ENCODE measurements around the gene RFC4. TPM values are rescaled to one million over a fixed set of nuclear protein-coding genes. Genes with fewer than 3 reads are reported as not detected.

Gene RFC4
- total RNA-seq, 2 donors from 2014 or later: 13.4 to 40.4 TPM

GRCh38 chr3:186788482-186789370 is 17.6 kb downstream of the RFC4 start:
- no peak overlapping the region for H3K9ac ChIP-seq (ENCODE audit: low read depth in 2 of 2, low read length in 2 of 2)
- H3K9me3 ChIP-seq: no peaks in the 10 kb centered on the region
- H3K27ac ChIP-seq: no peak overlapping the region
- H3K4me1 ChIP-seq: peaks cover 5% of the 10 kb centered on the region
- H3K36me3 ChIP-seq: peaks cover 33% of the 10 kb centered on the region
- no peak overlapping the region for H3K4me3 ChIP-seq
- H3K27me3 ChIP-seq: no peaks in the 10 kb centered on the region
- TF ChIP-seq CTCF (IDR thresholded peaks at IDR 0.05): no peak
- DNase-seq: no peak
- intact Hi-C loops (cut with DNase I): no loop called here

- no peaks in the 10 kb centered on the region for H3K27me3 ChIP-seq
- H3K9ac ChIP-seq (ENCODE audit: low read depth in 2 of 2, low read length in 2 of 2): no peak overlapping the region
- no peak for TF ChIP-seq CTCF (IDR thresholded peaks at IDR 0.05)
- peaks cover 33% of the 10 kb centered on the region for H3K36me3 ChIP-seq
- no peak for DNase-seq
- H3K27ac ChIP-seq: no peak overlapping the region
- H3K9me3 ChIP-seq: no peaks in the 10 kb centered on the region
- no peak overlapping the region for H3K4me3 ChIP-seq
- peaks cover 5% of the 10 kb centered on the region for H3K4me1 ChIP-seq
- intact Hi-C loops (cut with DNase I): no loop called here
These were observed 18.4 kb downstream of the RFC4 start for GRCh38 chr3:186787642-186788481.

GRCh38 chr3:186786922-186787321 is 19.4 kb downstream of the RFC4 start:
- Histone ChIP-seq H3K36me3 (peaks cover 33% of the 10 kb centered on the region), H3K27me3 (no peaks in the 10 kb centered on the region), H3K4me3 (peak overlapping the region; percentile 77), H3K9ac (ENCODE audit: low read depth in 2 of 2, low read length in 2 of 2) (no peak overlapping the region), H3K27ac (no peak overlapping the region), H3K4me1 (peaks cover 5% of the 10 kb centered on the region), H3K9me3 (no peaks in the 10 kb centered on the region)
- DNase-seq: no peak
- no peak for TF ChIP-seq CTCF (IDR thresholded peaks at IDR 0.05)
- intact Hi-C loops (cut with DNase I): no loop called here

DNA sequence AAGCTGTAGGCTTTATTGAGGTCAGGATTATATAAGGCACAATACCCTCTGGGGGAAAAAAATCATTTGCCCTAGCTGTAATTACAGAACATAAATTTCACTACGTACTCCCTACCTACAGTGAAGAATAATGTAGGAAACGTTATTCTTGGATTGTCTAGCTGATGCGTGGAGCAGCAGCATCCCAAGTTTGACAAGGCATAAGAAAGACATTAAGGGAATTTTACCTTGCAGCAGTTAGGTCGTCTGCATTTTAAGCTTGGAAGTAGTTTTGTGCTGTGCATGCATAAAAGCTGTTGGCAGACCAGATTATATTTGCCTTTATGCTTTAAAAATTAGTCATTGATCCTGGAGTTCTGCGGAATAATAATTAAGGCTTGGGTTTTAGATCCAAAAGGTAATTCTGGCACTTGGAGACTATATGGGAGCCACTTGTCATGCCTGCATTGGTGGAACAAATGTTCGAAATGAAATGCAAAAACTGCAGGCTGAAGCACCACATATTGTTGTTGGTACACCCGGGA is 20.7 kb downstream of the RFC4 start:
- H3K36me3 ChIP-seq: peaks cover 33% of the 10 kb centered on the region
- H3K4me1 ChIP-seq: peaks cover 5% of the 10 kb centered on the region
- peak overlapping the region in 1 of 2 donors; percentile 100 for H3K9ac ChIP-seq (ENCODE audit: low read depth in 2 of 2, low read length in 2 of 2)
- no peak overlapping the region for H3K27ac ChIP-seq
- H3K27me3 ChIP-seq: no peaks in the 10 kb centered on the region
- peak overlapping the region; percentile 77 for H3K4me3 ChIP-seq
- no peaks in the 10 kb centered on the region for H3K9me3 ChIP-seq
- TF ChIP-seq CTCF (IDR thresholded peaks at IDR 0.05): no peak
- intact Hi-C loops (cut with DNase I): no loop called here
- no peak for DNase-seq

DNA sequence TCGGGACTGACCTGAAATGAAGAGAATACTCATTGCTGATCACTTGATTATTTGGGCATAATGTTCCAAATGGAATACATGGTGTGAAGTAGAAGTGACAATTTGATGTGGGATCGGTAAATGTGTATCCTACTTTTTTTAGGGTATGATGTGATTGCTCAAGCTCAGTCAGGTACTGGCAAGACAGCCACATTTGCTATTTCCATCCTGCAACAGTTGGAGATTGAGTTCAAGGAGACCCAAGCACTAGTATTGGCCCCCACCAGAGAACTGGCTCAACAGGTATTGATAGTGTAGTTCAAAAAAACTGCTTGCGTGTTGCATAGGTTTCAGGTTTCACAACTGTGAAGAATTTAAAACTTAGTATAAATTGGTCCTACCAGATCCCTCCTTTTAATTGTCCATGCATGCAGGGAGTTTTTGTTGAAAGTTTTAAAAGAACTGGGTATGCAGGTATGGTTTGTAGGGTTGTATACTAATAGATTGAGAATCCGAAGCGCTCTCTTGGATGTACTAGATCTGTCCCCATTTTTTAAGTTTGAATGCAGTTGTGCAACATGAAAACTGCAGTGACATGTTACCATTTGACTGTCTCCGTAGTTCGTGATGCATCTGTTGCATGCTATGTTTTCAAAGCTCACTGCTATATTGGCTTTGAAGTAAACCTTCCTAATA is 21.3 kb downstream of the RFC4 start:
- intact Hi-C loops (cut with DNase I): loop anchor here (5.0 kb wide), 1 partner anchor 218 kb away; the partner anchor contains the start of gene TBCCD1
- no peak overlapping the region for H3K27ac ChIP-seq
- no peak for TF ChIP-seq CTCF (IDR thresholded peaks at IDR 0.05)
- peak overlapping the region; percentile 100 for H3K9ac ChIP-seq (ENCODE audit: low read depth in 2 of 2, low read length in 2 of 2)
- H3K27me3 ChIP-seq: no peaks in the 10 kb centered on the region
- H3K4me1 ChIP-seq: peaks cover 5% of the 10 kb centered on the region
- no peak for DNase-seq
- H3K36me3 ChIP-seq: peaks cover 33% of the 10 kb centered on the region
- H3K4me3 ChIP-seq: peak overlapping the region; percentile 77
- no peaks in the 10 kb centered on the region for H3K9me3 ChIP-seq

All from colonic mucosa (tissue), 4 donors.